ENCODE measurements around the gene OSCAR. TPM values are rescaled to one million over a fixed set of nuclear protein-coding genes. Genes with fewer than 3 reads are reported as not detected.

Gene OSCAR
- polyA plus RNA-seq, 4 donors: 0.14 to 0.50 (median 0.24) TPM

DNA sequence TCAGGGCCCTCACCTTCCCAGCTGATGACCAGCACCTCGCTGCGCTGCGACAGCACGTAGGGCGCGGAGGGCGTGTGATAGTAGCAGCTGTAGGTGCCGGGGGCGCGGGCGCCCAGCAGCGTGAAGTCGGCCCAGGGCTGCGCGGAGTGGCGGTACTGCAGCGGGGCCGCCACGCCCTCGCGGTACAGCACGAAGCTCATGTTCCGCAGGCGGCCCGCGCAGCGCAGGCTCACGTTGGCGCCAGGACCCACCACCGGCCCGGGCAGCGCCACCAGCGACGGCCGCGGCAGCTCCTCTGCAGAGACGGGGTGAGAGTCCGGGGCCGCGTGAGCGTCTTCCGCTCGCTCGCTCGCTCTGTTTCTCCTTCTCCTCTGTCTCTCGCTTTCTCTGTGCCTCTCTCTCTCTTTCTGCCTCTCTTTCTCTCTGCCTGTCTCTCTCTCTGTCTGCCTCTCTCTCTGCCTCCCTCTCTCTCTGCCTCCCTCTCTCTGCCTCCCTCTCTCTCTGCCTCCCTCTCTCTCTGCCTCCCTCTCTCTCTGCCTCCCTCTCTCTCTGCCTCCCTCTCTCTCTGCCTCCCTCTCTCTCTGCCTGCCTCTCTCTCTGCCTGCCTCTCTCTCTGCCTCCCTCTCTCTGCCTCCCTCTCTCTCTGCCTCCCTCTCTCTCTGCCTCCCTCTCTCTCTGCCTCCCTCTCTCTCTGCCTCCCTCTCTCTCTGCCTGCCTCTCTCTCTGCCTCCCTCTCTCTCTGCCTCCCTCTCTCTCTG lies 4.6 kb downstream of the OSCAR start:
- peak in 1 of 4 donors; percentile 15 for DNase-seq (ENCODE audit: low read depth in 4 of 4, low spot score in 3 of 4)

DNA sequence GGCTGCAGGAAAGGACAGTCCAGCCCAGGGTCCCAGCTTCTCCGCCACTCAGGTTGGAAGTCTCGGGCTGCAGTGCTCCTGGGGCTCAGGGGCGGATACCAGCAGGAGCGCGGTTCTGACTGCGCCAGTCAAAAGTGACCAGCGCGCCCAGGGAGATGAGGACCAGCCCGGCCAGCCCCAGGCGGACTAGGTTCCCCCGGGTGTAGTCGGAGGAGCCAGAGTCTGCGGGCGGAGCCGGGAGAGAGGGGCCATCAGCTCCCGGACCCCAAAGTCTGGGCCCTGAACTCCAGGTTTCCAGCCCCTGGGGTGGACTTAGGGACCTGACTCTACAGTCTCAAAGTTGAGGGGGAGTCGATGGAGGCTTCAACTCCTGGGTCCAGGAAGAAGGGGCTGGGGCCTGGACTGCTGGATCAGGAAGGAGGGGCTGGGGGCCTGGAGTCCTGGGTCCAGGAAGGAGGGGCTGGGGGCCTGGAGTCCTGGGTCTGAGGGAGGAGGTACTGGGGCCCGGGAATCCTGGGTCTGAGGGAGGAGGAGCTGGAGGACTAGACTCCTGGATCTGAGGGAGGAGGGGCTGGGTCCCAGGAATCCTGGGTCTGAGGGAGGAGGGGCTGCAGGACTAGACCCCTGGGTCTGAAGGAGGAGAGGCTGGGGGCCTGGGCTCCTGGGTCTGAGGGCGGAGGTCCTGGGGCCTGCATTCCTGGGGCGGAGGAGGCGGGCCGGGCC lies 5.3 kb downstream of the OSCAR start:
- DNase-seq (ENCODE audit: low read depth in 4 of 4, low spot score in 3 of 4): no peak

DNA sequence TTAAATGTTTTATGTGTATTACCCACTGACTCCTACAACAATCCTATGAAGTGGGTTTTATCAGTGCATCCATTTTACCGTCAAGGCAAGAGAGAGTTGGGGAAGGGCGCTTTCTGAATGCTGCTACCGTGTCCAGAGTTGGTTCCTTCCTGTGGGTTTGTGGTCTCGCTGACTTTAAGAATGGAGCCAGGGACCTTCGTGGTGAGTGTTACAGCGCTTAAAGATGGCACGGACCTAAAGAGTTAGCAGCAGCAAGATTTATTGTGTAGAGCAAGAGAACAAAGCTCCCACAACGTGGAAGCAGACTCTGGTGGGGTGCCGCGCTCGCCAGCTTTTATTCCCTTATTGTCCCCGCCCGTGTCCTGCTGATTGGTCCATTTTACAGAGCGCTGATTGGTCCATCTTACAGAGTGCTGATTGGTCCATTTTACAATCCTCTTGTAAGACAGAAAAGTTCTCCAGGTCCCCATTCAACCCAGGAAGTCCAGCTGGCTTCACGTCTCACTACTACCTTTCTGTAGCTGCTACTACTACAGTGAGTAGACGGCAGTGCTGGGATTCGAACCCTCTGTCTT lies 6.1 kb downstream of the OSCAR start:
- no peak for DNase-seq (ENCODE audit: low read depth in 4 of 4, low spot score in 3 of 4)

DNA sequence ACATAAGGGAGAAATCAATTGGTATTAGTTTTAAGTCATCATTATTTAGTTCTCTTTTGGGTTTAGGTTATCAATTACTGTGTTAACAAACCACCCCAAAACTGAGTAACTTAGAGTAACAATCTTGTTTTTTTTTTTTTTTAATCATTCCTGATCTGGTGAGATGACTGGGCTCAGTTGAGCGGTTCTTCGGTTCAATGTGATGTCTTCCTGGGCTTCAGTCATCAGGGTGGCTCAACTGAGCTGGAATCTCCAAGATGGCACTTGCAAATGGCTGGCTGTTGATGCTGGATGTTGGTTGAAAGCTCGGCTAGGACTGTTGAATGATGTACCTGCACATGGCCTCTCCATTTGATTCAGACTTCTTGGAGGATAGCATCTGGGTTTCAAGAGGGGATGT lies 16.2 kb downstream of the OSCAR start:
- DNase-seq (ENCODE audit: low read depth in 4 of 4, low spot score in 3 of 4): no peak

DNA sequence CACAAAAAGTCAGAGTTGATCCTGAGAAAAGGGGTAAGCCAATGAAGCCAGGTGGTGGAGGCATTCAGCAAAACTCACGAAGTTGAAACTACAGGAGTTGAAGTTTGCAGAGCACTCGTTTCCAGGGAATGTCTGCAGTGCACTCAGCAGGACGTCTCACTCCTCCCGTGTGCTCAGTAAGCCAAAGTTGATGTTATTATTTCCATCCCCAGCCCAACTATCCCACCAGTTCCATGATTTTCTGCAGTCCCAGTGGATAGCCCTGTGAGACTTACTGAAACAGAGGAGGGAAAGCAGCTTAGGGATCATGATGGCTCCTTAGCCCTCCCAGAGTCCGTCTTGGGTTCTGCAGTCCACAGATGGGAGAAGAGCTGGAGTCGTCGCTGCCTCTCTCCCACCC lies 19.6 kb downstream of the OSCAR start, which contains the start of gene TARM1:
TSS of gene TARM1 (minus strand) at position 334 of the 400 bp plus-strand sequence. CDS start at position 309, 25 bp downstream.
- no peak for DNase-seq (ENCODE audit: low read depth in 4 of 4, low spot score in 3 of 4)

DNA sequence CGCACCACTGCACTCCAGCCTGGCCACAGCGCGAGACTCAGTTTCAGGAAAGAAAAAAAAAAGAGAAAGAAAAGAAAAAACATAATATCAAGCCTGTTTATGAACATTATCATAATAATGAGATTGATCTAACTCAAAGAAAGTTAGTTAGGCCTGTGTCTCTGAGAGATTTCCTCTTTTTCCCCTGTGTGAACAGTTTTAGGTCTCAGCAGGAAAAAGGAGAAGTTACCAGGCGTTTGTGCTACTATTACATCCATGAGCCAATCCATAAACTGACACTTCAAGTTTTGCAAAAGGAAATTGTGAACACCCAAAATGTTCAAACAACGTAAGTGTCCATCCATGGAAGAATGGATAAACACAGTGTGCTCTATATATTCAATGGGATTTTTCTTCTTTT lies 23.3 kb downstream of the OSCAR start:
- no peak for DNase-seq (ENCODE audit: low read depth in 4 of 4, low spot score in 3 of 4)

DNA sequence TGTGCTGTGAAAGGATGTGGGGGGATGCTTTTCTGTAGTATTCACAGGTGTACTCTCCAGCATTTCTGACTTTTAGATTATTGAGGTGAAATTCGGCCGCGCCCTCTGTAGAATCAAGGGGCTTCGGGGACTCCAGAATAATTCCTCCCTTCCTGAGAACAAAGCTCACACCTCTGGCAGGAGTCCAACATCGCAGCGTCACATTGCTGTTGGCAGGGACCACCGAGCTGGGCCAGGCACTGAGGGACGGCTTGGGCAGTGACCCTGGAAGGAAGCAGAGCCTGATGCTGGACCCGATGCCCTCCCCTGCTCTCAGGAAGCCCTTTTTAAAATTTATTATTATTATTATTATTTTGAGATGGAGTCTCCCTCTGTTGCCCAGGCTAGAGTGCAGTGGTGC lies 25.8 kb downstream of the OSCAR start:
- no peak for DNase-seq (ENCODE audit: low read depth in 4 of 4, low spot score in 3 of 4)

DNA sequence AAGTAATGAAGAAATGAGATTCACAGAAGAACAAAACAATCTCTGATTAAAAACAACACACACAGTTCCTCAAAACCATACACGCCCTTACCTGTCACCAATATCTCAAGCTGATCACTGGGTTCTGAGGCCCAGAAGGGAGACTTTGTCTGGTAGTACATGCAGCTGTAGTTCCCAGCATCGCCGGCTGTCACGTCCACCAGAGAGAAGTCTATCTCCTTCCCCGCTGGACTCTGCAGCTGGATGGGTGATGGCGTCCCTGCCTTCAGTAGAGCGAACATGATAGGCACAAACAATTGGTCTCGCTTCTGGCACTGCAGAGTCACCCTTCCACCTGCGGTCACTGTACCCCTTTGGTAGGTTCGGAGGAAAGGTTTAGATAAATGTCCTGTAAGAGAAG lies 26.8 kb downstream of the OSCAR start:
- DNase-seq (ENCODE audit: low read depth in 4 of 4, low spot score in 3 of 4): no peak

DNA sequence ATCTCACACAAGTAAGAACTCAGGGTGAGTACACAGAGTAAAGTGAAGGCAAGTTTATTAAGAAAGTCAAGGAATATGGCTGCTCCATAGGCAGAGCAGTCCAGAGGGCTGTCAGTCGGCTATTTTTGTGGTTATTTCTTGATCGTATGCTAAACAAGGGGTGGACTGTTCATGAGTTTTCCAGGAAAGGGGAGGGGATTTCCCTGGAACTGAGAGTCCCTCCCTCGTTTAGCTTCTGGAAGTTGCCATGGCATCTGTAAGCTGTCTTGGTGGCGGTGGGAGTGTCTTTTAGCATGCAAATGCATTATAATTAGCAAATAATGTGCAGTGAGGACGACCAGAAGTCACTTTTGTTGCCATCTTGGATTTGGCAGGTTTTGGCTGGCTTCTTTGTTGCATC lies 31.1 kb downstream of the OSCAR start:
- DNase-seq (ENCODE audit: low read depth in 4 of 4, low spot score in 3 of 4): no peak

DNA sequence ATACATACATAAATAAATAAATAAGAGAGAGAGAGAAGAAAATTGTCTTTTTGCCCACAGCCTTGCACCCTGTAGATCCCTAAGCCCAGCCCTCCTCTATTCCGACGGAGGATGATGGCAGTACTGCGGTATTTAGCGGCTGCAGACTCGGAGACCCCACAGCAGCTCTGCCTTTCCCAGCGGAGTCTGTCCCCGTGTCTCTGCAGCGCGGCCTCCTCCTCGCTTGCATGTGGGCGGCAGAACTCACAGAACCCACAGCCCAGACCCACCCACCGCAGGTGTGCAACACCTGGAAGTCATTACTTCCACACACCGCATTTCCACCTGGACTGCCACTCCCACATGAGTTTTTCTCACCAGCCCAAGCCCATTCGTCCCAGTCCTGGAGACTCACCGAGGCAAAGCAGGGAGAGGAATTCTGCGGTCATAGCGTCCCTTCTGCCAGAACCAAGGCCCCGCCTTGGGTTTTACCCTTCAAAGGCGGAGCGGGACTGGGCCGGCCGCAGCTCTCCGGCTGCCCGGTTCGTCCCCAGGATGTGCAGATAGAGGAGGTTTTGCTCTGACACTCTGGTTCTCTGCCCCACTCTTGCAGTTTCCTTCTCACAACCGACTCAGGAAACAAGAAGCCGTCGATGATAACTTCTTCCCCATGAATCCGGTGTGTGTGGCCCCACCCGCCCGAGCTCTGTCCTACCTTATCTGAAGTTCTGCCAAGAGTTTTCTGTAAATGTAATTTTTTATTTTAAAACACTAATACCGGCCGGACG lies 37.1 kb downstream of the OSCAR start, which contains the start of gene VSTM1:
TSS of gene VSTM1 (minus strand) at position 548 of the 767 bp plus-strand sequence. CDS start at position 428, 120 bp downstream.
- no peak for DNase-seq (ENCODE audit: low read depth in 4 of 4, low spot score in 3 of 4)

DNA sequence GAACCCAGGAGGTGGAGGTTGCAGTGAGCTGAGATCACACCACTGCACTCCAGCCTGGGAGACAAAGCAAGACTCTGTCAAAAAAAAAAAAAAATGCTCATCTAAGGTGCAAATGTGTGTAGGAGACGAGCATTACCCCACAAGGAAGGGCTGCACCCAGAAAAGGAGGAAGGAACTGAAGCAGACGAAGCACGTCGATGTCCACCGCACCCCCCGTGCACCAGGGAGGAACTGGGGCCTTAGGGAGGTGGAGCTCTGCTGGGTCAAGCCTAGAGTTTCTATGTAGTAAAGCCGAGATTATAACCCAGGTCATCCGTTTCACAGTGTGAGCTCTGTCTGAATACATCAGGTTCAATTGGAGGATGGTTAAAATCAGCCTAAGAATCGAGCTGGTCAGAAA lies 38.0 kb downstream of the OSCAR start:
- no peak for DNase-seq (ENCODE audit: low read depth in 4 of 4, low spot score in 3 of 4)

DNA sequence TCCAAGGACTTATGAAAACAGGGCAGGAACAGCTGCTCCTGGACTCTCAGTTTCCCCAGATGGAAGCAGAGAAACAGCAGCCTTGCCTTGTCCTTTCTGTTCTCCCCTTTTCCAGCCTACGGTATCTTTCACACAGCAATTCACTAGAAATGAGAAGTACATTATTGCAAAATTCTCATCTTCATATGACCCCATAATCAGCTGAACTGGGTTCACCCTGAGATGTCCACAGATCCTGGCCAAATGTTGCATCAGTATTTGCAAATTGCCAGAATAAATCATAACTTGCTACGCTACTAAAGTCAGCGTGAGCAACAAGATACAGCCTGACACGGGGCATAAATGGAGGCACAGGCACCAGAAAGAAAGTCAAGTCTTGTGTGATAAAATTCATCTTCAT lies 53.0 kb downstream of the OSCAR start:
- no peak for DNase-seq (ENCODE audit: low read depth in 4 of 4, low spot score in 3 of 4)

DNA sequence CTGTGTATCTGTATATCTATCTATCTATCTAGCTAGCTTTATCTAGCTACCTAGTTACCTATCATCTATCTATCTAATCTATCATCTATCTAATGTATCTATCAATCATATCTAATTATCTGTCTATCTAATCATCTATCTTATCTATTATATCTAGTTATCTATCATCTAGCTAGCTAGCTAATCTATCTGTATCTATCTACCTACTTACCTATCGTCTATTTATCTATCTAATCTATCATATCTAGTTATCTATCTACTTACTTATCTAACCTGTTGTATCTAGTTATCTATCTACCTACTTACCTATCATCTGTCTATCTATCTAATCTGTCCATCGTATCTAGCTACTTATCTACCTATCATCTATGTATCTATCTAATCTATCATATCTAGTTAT lies 54.8 kb downstream of the OSCAR start:
- DNase-seq (ENCODE audit: low read depth in 4 of 4, low spot score in 3 of 4): no peak

Other genes starting within 250 kb of the OSCAR start
- gene MYADM, start 232.9 kb downstream of the OSCAR start, polyA plus RNA-seq (ENCODE audit: insufficient read length in 4 of 4): 100 to 1,000 TPM in 1 of 4 donors, 10 to 100 TPM in 3; 69.0 to 232 (median 74.0) TPM
- gene PRKCG, start 218.6 kb downstream of the OSCAR start, polyA plus RNA-seq (ENCODE audit: insufficient read length in 4 of 4): under 1 TPM; 0.34 to 0.99 (median 0.69) TPM
- gene CACNG7, start 191.5 kb downstream of the OSCAR start, polyA plus RNA-seq (ENCODE audit: insufficient read length in 4 of 4): 1 to 10 TPM in 1 of 4 donors, under 1 TPM in 3; 0.15 to 1.5 (median 0.62) TPM
- under 1 TPM; 0.15 to 0.50 (median 0.24) TPM for gene CACNG8, start 137.9 kb downstream of the OSCAR start, polyA plus RNA-seq (ENCODE audit: insufficient read length in 4 of 4)
- gene CACNG6, start 109.2 kb downstream of the OSCAR start, polyA plus RNA-seq (ENCODE audit: insufficient read length in 4 of 4): 1 to 10 TPM in 1 of 4 donors, under 1 TPM in 3; 0.42 to 1.3 (median 0.85) TPM
- under 1 TPM in 1 of 4 donors, not detected in 3; 0.22 TPM for gene VSTM1, start 36.9 kb downstream of the OSCAR start, polyA plus RNA-seq (ENCODE audit: insufficient read length in 4 of 4)
- gene TARM1, start 19.4 kb downstream of the OSCAR start, polyA plus RNA-seq (ENCODE audit: insufficient read length in 4 of 4): under 1 TPM in 1 of 4 donors, not detected in 3; 0.21 TPM
- gene NDUFA3, start 2.1 kb upstream of the OSCAR start, polyA plus RNA-seq (ENCODE audit: insufficient read length in 4 of 4): 100 to 1,000 TPM in 2 of 4 donors, 10 to 100 TPM in 2; 84.0 to 157 (median 96.2) TPM
- 10 to 100 TPM; 11.2 to 20.8 (median 12.7) TPM for gene TFPT, start 14.9 kb upstream of the OSCAR start, polyA plus RNA-seq (ENCODE audit: insufficient read length in 4 of 4)
- gene PRPF31, start 15.0 kb upstream of the OSCAR start, polyA plus RNA-seq (ENCODE audit: insufficient read length in 4 of 4): 10 to 100 TPM; 50.8 to 72.9 (median 68.7) TPM
- 10 to 100 TPM; 58.9 to 75.7 (median 74.0) TPM for gene CNOT3, start 37.0 kb upstream of the OSCAR start, polyA plus RNA-seq (ENCODE audit: insufficient read length in 4 of 4)
- gene LENG1, start 58.9 kb upstream of the OSCAR start, polyA plus RNA-seq (ENCODE audit: insufficient read length in 4 of 4): 10 to 100 TPM in 1 of 4 donors, 1 to 10 TPM in 3; 7.6 to 10.1 (median 8.6) TPM
- gene TMC4, start 72.4 kb upstream of the OSCAR start, polyA plus RNA-seq (ENCODE audit: insufficient read length in 4 of 4): 10 to 100 TPM in 3 of 4 donors, 1 to 10 TPM in 1; 3.8 to 50.3 (median 32.4) TPM
- 10 to 100 TPM; 51.8 to 86.8 (median 58.9) TPM for gene MBOAT7, start 88.8 kb upstream of the OSCAR start, polyA plus RNA-seq (ENCODE audit: insufficient read length in 4 of 4)
- gene TSEN34, start 90.5 kb upstream of the OSCAR start, polyA plus RNA-seq (ENCODE audit: insufficient read length in 4 of 4): 10 to 100 TPM; 36.2 to 67.5 (median 45.0) TPM
- 1,000 to 10,000 TPM; 1,290 to 1,562 (median 1,510) TPM for gene RPS9, start 100.1 kb upstream of the OSCAR start, polyA plus RNA-seq (ENCODE audit: insufficient read length in 4 of 4)
- gene LILRB3, start 122.2 kb upstream of the OSCAR start, polyA plus RNA-seq (ENCODE audit: insufficient read length in 4 of 4): 1 to 10 TPM in 3 of 4 donors, under 1 TPM in 1; 0.40 to 1.8 (median 1.7) TPM
- 1 to 10 TPM in 1 of 4 donors, under 1 TPM in 3; 0.63 to 1.1 (median 0.89) TPM for gene LILRA6, start 142.0 kb upstream of the OSCAR start, polyA plus RNA-seq (ENCODE audit: insufficient read length in 4 of 4)
- 10 to 100 TPM in 1 of 4 donors, 1 to 10 TPM in 3; 2.4 to 10.9 (median 2.8) TPM for gene LILRB5, start 156.5 kb upstream of the OSCAR start, polyA plus RNA-seq (ENCODE audit: insufficient read length in 4 of 4)
- 1 to 10 TPM in 3 of 4 donors, under 1 TPM in 1; 0.80 to 1.9 (median 1.3) TPM for gene LILRB2, start 180.3 kb upstream of the OSCAR start, polyA plus RNA-seq (ENCODE audit: insufficient read length in 4 of 4)
- under 1 TPM; 0.37 to 0.93 (median 0.73) TPM for gene LILRA5, start 212.4 kb upstream of the OSCAR start, polyA plus RNA-seq (ENCODE audit: insufficient read length in 4 of 4)
- under 1 TPM in 3 of 4 donors, not detected in 1; 0.09 to 0.23 (median 0.16) TPM for gene LILRA4, start 238.4 kb upstream of the OSCAR start, polyA plus RNA-seq (ENCODE audit: insufficient read length in 4 of 4)